PFSK-1 (cell line): ENCODE results near the gene GRK3.

Experiments used
- FOXP2 ChIP-seq: optimal IDR thresholded peaks from 2 replicates; pipeline ENCODE3; 2011; ENCODE audit warnings: borderline replicate concordance, control low read depth, inconsistent platforms; ENCODE audit not compliant: insufficient read depth; ENCODE audit errors: extremely low read length, extremely low read depth
- POLR2AphosphoS5 ChIP-seq: IDR thresholded peaks from 2 replicates; pipeline ENCODE4 v1.6.1; 2012; ENCODE audit warnings: low read depth, mild to moderate bottlenecking, control low read depth, low read length, moderate library complexity
- SIN3A ChIP-seq: IDR thresholded peaks from 2 replicates; pipeline ENCODE4 v1.6.1; 2012; ENCODE audit warnings: mild to moderate bottlenecking, low read length, moderate library complexity, borderline replicate concordance; ENCODE audit not compliant: insufficient read depth
- TAF1 ChIP-seq: IDR thresholded peaks from 2 replicates; pipeline ENCODE4 v1.6.1; 2012; ENCODE audit warnings: low read length, control low read depth, borderline replicate concordance; ENCODE audit not compliant: insufficient read depth
- TF ChIP-seq, protein P1 (sequence below), 2 experiments: IDR thresholded peaks; 2 replicates each; pipeline versions ENCODE4 v1.6.1 to v1.8.0; 2011 to 2012; ENCODE audit warnings: low read depth in 2 of 2, low read length in 2 of 2, control low read depth in 1 of 2, inconsistent platforms in 1 of 2, mild to moderate bottlenecking in 1 of 2, moderate library complexity in 1 of 2; ENCODE audit not compliant: insufficient read depth in 1 of 2

DNA sequence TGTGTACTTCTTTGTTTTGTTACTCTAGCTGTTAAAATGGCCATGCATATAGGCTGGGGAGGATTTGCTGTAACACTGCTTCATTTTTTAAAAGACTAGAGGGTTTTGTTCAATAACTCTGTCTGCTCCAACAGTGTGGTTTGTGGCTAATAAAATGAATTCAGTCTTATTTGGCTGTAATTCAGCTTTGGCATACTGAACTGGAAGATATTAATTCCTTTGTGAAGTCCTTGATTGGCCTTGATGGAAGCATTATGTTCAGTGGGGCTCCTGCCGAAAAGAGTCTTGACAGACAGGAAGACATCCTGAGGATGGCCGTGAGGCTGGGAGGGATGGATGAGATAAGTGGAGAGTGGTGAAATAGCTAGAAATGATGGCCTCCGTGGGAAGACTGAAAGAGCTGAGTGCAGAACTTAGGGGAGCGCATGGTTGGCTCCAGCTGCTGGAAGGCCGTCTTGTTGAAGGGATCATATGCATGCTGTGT lies 132.7 kb downstream of the GRK3 start:
- no peak for TF ChIP-seq TAF1
- no peak for TF ChIP-seq POLR2AphosphoS5
- TF ChIP-seq FOXP2 = no peak
- TF ChIP-seq, protein P1, sequence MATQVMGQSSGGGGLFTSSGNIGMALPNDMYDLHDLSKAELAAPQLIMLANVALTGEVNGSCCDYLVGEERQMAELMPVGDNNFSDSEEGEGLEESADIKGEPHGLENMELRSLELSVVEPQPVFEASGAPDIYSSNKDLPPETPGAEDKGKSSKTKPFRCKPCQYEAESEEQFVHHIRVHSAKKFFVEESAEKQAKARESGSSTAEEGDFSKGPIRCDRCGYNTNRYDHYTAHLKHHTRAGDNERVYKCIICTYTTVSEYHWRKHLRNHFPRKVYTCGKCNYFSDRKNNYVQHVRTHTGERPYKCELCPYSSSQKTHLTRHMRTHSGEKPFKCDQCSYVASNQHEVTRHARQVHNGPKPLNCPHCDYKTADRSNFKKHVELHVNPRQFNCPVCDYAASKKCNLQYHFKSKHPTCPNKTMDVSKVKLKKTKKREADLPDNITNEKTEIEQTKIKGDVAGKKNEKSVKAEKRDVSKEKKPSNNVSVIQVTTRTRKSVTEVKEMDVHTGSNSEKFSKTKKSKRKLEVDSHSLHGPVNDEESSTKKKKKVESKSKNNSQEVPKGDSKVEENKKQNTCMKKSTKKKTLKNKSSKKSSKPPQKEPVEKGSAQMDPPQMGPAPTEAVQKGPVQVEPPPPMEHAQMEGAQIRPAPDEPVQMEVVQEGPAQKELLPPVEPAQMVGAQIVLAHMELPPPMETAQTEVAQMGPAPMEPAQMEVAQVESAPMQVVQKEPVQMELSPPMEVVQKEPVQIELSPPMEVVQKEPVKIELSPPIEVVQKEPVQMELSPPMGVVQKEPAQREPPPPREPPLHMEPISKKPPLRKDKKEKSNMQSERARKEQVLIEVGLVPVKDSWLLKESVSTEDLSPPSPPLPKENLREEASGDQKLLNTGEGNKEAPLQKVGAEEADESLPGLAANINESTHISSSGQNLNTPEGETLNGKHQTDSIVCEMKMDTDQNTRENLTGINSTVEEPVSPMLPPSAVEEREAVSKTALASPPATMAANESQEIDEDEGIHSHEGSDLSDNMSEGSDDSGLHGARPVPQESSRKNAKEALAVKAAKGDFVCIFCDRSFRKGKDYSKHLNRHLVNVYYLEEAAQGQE (IDR thresholded peaks at IDR 0.05; ENCODE audit: insufficient read depth in 1 of 2, low read depth in 2 of 2, low read length in 2 of 2) = no peak
- TF ChIP-seq SIN3A = no peak
